ENCODE data around the gene PGAP6. TPM values are rescaled to one million over a fixed set of nuclear protein-coding genes. Genes with fewer than 3 reads are reported as not detected.
A peak's percentile ranks its signal among the peaks of the same experiment; 100 is the strongest.
"Not testable (repeated sequence)": the region's sequence is repeated elsewhere in the genome, so short reads cannot be mapped to it uniquely, and the experiment has no call there.

PGAP6 gene
- total and polyA plus RNA-seq, 9 of the 15 experiments (the other 6 are each of a cell fraction or from before 2014, with no cell fraction given) = 0.45 to 50.2 (median 39.3) TPM

- TF ChIP-seq, protein P1, sequence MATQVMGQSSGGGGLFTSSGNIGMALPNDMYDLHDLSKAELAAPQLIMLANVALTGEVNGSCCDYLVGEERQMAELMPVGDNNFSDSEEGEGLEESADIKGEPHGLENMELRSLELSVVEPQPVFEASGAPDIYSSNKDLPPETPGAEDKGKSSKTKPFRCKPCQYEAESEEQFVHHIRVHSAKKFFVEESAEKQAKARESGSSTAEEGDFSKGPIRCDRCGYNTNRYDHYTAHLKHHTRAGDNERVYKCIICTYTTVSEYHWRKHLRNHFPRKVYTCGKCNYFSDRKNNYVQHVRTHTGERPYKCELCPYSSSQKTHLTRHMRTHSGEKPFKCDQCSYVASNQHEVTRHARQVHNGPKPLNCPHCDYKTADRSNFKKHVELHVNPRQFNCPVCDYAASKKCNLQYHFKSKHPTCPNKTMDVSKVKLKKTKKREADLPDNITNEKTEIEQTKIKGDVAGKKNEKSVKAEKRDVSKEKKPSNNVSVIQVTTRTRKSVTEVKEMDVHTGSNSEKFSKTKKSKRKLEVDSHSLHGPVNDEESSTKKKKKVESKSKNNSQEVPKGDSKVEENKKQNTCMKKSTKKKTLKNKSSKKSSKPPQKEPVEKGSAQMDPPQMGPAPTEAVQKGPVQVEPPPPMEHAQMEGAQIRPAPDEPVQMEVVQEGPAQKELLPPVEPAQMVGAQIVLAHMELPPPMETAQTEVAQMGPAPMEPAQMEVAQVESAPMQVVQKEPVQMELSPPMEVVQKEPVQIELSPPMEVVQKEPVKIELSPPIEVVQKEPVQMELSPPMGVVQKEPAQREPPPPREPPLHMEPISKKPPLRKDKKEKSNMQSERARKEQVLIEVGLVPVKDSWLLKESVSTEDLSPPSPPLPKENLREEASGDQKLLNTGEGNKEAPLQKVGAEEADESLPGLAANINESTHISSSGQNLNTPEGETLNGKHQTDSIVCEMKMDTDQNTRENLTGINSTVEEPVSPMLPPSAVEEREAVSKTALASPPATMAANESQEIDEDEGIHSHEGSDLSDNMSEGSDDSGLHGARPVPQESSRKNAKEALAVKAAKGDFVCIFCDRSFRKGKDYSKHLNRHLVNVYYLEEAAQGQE (IDR thresholded peaks at IDR 0.05; ENCODE audit: borderline replicate concordance) = not testable (repeated sequence)
- TF ChIP-seq, protein P1 (CRISPR knock-in tag; IDR thresholded peaks at IDR 0.05; ENCODE audit: low read depth) = peak; percentile 51
- TF ChIP-seq HBP1 (CRISPR knock-in tag; IDR thresholded peaks at IDR 0.05) = 0 out of 2 replicates have a peak, but pooled peaks have one; percentile 69
- peak; percentile 50; the same call in 1 of the 2 replicates for TF ChIP-seq MYC (IDR thresholded peaks at IDR 0.05; ENCODE audit: low read depth, low read length)
- not testable (repeated sequence) for TF ChIP-seq MYC (CRISPR knock-in tag; IDR thresholded peaks at IDR 0.05; ENCODE audit: borderline replicate concordance, low read depth); ATF1 (CRISPR knock-in tag; IDR thresholded peaks at IDR 0.05)
- TF ChIP-seq RCOR1 (IDR thresholded peaks at IDR 0.05; ENCODE audit: borderline replicate concordance in 1 of 2, low read depth in 2 of 2, low read length in 2 of 2) = peak; percentile 65 to 81
- peak; percentile 32; the same call in 1 of the 2 replicates for TF ChIP-seq GATAD2A (IDR thresholded peaks at IDR 0.05)
- TF ChIP-seq MNT (conservative IDR thresholded peaks at IDR 0.05) = peak; percentile 50 to 68
- TF ChIP-seq CBFA2T2 (conservative IDR thresholded peaks at IDR 0.05) = peak; percentile 69
- TF ChIP-seq ATF1 (tag; IDR thresholded peaks at IDR 0.05) = peak; percentile 24; the same call in 1 of the 2 replicates
- TF ChIP-seq DPF2 (IDR thresholded peaks at IDR 0.05) = peak; percentile 38; the same call in 1 of the 2 replicates
- TF ChIP-seq DMBX1 (CRISPR knock-in tag; IDR thresholded peaks at IDR 0.05; ENCODE audit: borderline replicate concordance) = peak; percentile 17; the same call in 1 of the 2 replicates
- peak; percentile 48 for TF ChIP-seq CXXC5 (CRISPR knock-in tag; IDR thresholded peaks at IDR 0.05)
- TF ChIP-seq, protein P2, sequence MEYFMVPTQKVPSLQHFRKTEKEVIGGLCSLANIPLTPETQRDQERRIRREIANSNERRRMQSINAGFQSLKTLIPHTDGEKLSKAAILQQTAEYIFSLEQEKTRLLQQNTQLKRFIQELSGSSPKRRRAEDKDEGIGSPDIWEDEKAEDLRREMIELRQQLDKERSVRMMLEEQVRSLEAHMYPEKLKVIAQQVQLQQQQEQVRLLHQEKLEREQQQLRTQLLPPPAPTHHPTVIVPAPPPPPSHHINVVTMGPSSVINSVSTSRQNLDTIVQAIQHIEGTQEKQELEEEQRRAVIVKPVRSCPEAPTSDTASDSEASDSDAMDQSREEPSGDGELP (CRISPR knock-in tag; IDR thresholded peaks at IDR 0.05; ENCODE audit: borderline replicate concordance) = peak; percentile 50; the same call in 1 of the 2 replicates
These were observed 6.2 kb upstream of the PGAP6 start (continued) for GRCh38 chr16:387761-388666.

Data from K562 (cell line).